ENCODE measurements around the gene EDIL3. TPM values are rescaled to one million over a fixed set of nuclear protein-coding genes. Genes with fewer than 3 reads are reported as not detected.
A peak's percentile ranks its signal among the peaks of the same experiment; 100 is the strongest.

EDIL3 gene
- total RNA-seq, 4 donors from 2014 or later, result 9.4 to 21.5 (median 17.5) TPM

DNA sequence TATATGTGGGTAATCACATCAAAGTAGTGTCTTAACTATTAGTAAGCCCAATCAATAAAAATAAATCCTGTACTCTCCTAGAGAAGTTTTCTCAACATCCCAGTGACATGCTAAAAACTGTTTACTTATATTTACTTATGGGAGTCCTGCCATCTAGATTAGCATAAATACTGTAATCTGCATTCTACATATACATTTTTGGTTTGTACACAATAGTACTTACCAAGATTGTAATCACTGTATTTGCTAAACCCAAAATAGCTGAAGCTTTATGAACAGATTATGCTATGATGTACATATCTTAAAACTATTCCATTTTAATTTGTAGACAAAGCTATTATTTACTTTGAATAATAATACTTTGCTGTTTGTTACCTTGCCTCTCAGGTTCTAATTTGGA, 105.4 kb downstream of the EDIL3 start:
- Histone ChIP-seq H3K9me3 (no peaks in the 10 kb centered on the region), H3K4me3 (no peak overlapping the region), H3K36me3 (no peaks in the 10 kb centered on the region), H3K4me1 (no peaks in the 10 kb centered on the region), H3K27me3 (no peaks in the 10 kb centered on the region), H3K27ac (no peak overlapping the region)
- TF ChIP-seq, protein P1, sequence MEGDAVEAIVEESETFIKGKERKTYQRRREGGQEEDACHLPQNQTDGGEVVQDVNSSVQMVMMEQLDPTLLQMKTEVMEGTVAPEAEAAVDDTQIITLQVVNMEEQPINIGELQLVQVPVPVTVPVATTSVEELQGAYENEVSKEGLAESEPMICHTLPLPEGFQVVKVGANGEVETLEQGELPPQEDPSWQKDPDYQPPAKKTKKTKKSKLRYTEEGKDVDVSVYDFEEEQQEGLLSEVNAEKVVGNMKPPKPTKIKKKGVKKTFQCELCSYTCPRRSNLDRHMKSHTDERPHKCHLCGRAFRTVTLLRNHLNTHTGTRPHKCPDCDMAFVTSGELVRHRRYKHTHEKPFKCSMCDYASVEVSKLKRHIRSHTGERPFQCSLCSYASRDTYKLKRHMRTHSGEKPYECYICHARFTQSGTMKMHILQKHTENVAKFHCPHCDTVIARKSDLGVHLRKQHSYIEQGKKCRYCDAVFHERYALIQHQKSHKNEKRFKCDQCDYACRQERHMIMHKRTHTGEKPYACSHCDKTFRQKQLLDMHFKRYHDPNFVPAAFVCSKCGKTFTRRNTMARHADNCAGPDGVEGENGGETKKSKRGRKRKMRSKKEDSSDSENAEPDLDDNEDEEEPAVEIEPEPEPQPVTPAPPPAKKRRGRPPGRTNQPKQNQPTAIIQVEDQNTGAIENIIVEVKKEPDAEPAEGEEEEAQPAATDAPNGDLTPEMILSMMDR (IDR thresholded peaks at IDR 0.05), result no peak
- TF ChIP-seq POLR2AphosphoS5 (IDR thresholded peaks at IDR 0.05), result no peak
- DNase-seq (ENCODE audit: low spot score in 2 of 2), result no peak

DNA sequence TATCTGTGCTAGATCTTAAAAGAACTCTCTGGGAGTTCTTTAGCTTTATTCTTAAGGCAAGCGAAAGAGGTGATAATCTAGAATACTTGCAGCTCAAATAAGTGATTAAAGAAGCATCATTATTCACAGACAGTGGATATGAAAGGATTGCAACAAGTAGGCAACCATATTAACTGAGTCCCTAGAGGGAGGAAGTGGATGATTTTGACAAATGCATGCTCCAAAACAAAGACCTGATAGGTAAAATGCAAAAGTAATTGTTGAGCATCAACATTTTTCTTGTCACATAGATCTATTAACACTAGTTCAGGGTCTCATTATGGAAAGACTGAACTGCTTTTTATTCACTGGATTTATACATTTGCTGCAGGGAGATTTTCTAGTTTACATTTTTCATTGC, 109.1 kb downstream of the EDIL3 start:
- no peak overlapping the region for H3K27ac ChIP-seq
- H3K4me1 ChIP-seq, result no peaks in the 10 kb centered on the region
- TF ChIP-seq POLR2AphosphoS5 (IDR thresholded peaks at IDR 0.05) (no peak), EP300 (IDR thresholded peaks at IDR 0.05) (no peak), POLR2A (IDR thresholded peaks at IDR 0.05) (no peak)
- TF ChIP-seq, protein P1 (IDR thresholded peaks at IDR 0.05), result no peak
- no peaks in the 10 kb centered on the region for H3K36me3 ChIP-seq
- WGBS, result 93% methylated on average over 1 of the region's 1 CpG
- no peaks in the 10 kb centered on the region for H3K9me3 ChIP-seq
- DNase-seq (ENCODE audit: low spot score in 2 of 2), result no peak
- no peaks in the 10 kb centered on the region for H3K27me3 ChIP-seq
- H3K4me3 ChIP-seq, result no peak overlapping the region

DNA sequence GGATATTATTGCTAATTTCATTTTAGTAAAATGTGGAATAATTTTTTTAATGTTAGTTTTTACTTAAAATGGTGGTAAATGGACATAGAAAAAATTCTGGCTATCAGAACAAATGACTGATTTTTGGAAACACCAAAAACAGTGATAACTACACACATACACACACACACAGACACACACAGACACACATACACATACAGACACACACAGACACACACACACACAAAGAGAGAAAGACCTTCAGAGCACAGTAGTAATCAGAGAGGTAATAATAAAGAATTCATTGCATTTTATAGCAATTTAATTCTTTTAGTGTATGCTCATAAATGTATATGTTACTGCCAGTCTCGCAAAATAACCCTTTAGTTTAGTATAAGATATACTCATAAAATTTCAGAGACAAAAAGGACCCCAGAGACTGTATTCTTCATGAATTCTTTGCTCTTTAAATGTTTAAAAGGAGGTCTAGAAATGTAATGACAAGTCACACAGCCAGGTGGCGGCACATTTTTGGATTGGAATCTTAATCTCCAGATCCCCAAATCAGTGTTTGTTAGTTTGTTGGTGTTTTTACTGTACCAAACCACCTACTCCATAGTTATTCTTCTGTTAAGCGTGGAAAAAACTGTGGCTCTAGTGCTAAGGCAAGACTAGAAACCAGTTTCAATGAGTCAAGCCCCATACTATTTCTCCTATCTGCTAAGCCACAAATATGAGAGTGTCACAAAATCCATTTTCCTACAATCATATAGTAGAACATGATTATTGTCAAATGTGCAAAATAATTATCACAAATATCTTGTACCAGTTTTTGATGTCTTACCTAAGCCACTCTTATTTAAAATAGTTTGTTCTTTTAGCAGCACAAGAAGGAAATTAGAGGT, 109.9 kb downstream of the EDIL3 start:
- no peaks in the 10 kb centered on the region for H3K27me3 ChIP-seq
- TF ChIP-seq POLR2AphosphoS5 (IDR thresholded peaks at IDR 0.05), result no peak
- TF ChIP-seq, protein P1 (IDR thresholded peaks at IDR 0.05), result peak in 1 of 2 donors; percentile 37
- no peak for DNase-seq (ENCODE audit: low spot score in 2 of 2)
- no peaks in the 10 kb centered on the region for H3K9me3 ChIP-seq
- no peaks in the 10 kb centered on the region for H3K4me1 ChIP-seq
- H3K4me3 ChIP-seq, result no peak overlapping the region
- no peak overlapping the region for H3K27ac ChIP-seq
- 68% methylated on average over 3 of the region's 3 CpGs for WGBS
- H3K36me3 ChIP-seq, result no peaks in the 10 kb centered on the region

DNA sequence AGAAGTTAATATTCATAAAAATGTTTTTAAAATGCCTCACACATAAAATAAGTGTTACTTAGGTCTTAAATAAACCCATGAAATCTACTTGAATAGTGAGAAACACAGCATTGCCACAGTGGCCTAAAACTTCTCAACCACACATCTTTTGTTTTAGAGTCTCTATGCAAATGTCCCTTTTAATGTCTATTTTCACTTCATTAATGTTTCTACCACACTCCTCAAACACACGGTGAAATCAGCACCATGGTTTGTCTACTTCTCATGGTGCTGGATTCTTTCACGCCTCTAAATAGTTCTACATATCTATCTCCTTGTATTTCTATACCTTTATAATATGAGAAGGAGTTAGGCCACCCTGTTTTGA, 111.2 kb downstream of the EDIL3 start:
- H3K27me3 ChIP-seq, result no peaks in the 10 kb centered on the region
- 86% methylated on average over 2 of the region's 2 CpGs for WGBS
- no peaks in the 10 kb centered on the region for H3K9me3 ChIP-seq
- H3K4me1 ChIP-seq, result no peaks in the 10 kb centered on the region
- no peak for DNase-seq (ENCODE audit: low spot score in 2 of 2)
- no peaks in the 10 kb centered on the region for H3K36me3 ChIP-seq
- no peak for TF ChIP-seq POLR2A (IDR thresholded peaks at IDR 0.05)
- no peak for TF ChIP-seq POLR2AphosphoS5 (IDR thresholded peaks at IDR 0.05)
- TF ChIP-seq, protein P1 (IDR thresholded peaks at IDR 0.05), result no peak
- TF ChIP-seq EP300 (IDR thresholded peaks at IDR 0.05), result no peak
- H3K4me3 ChIP-seq, result no peak overlapping the region
- no peak overlapping the region for H3K27ac ChIP-seq

DNA sequence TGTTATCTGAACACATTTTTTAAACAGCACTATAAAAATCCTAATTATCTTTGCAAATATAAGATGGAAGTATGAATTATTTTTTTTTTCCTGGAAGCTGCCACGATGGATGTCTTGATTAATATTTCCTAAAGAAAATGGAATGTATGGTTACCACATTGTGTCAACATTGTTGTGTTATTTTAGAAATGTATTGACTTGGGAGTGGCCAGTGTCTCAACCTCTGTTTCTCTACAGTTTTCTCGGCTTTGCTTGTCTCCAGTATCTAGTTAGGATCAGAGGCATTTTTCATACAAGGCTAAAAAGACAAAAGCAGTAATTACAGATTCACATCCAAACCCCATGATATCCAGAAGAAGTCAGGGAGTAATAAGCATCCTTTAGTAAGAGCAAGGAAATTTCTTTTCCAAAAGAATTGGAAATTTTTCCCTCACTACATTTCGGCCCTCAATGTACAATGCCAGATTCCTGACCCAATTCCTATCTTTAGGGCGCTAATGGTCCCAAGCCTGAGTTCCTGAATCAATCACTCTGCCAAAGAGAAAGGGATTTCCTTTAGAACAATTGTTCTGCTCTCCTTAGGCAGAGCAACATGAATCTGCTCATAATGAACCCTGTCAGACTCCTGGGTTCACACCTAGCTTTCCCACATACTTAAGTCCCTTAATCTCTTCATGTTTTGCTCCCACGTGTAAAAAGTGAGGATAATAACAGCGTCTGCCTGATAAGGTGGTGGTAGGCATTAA, 111.7 kb downstream of the EDIL3 start:
- Histone ChIP-seq H3K36me3 (no peaks in the 10 kb centered on the region), H3K4me1 (no peaks in the 10 kb centered on the region), H3K27ac (no peak overlapping the region), H3K9me3 (no peaks in the 10 kb centered on the region), H3K4me3 (no peak overlapping the region), H3K27me3 (no peaks in the 10 kb centered on the region)
- no peak for DNase-seq (ENCODE audit: low spot score in 2 of 2)
- TF ChIP-seq, protein P1 (IDR thresholded peaks at IDR 0.05), result no peak
- TF ChIP-seq POLR2AphosphoS5 (IDR thresholded peaks at IDR 0.05), result no peak
- TF ChIP-seq EP300 (IDR thresholded peaks at IDR 0.05), result no peak
- no peak for TF ChIP-seq POLR2A (IDR thresholded peaks at IDR 0.05)
- WGBS, result 79% methylated on average over 6 of the region's 6 CpGs

All from suprapubic skin (tissue), 4 donors.